ENCODE results near the gene ARHGAP26.

DNA sequence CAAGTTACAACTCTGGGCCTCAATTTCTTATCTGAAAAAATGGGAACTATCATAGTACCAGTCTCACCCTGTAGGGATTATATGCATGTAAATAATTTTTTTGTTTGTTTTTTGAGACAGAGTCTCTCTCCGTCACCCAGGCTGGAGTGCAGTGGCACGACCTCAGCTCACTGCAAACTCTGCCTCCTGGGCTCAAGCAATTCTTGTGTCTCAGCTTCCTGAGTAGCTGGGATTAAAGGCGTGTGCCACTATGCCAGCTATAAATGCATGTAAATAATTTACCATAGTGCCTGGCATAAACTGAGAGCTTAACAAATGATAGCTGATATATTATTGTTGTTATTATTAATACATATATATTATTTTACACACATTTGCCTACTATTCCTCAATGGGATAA, 3.0 kb upstream of the ARHGAP26 start:
- TF ChIP-seq, protein P1, sequence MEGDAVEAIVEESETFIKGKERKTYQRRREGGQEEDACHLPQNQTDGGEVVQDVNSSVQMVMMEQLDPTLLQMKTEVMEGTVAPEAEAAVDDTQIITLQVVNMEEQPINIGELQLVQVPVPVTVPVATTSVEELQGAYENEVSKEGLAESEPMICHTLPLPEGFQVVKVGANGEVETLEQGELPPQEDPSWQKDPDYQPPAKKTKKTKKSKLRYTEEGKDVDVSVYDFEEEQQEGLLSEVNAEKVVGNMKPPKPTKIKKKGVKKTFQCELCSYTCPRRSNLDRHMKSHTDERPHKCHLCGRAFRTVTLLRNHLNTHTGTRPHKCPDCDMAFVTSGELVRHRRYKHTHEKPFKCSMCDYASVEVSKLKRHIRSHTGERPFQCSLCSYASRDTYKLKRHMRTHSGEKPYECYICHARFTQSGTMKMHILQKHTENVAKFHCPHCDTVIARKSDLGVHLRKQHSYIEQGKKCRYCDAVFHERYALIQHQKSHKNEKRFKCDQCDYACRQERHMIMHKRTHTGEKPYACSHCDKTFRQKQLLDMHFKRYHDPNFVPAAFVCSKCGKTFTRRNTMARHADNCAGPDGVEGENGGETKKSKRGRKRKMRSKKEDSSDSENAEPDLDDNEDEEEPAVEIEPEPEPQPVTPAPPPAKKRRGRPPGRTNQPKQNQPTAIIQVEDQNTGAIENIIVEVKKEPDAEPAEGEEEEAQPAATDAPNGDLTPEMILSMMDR (conservative IDR thresholded peaks at IDR 0.05 in 1 of 2, IDR thresholded peaks at IDR 0.05 in 1 of 2; ENCODE audit: low read depth in 1 of 2, low read length in 2 of 2), result no peak
- no peak for TF ChIP-seq EZH2 (IDR thresholded peaks at IDR 0.05; ENCODE audit: low read length, missing control alignments)
